ENCODE results near the gene NLK. TPM values are rescaled to one million over a fixed set of nuclear protein-coding genes. Genes with fewer than 3 reads are reported as not detected.

Gene NLK
- total RNA-seq, 4 donors from 2014 or later: 6.2 to 40.5 (median 29.9) TPM

GRCh38 chr17:28159004-28159403 lies 116.5 kb downstream of the NLK start:
- Histone ChIP-seq H3K27me3 (no peaks in the 10 kb centered on the region), H3K4me1 (no peaks in the 10 kb centered on the region), H3K4me3 (no peak overlapping the region), H3K27ac (no peak overlapping the region), H3K36me3 (peaks cover 0 to 5% (median 0%) of the 10 kb centered on the region in 4 donors), H3K9me3 (no peaks in the 10 kb centered on the region)
- intact Hi-C loops (cut with DNase I; ENCODE audit: low total_unique reads): no loop called here
- TF ChIP-seq CTCF (IDR thresholded peaks at IDR 0.05) (no peak), POLR2A (IDR thresholded peaks at IDR 0.05) (no peak)
- 75 to 94% methylated on average over 1 of the region's 1 CpG for WGBS, 2 donors (ENCODE audit: low coverage in 1 of 2)
- in situ Hi-C loops (cut with MboI; ENCODE audit: low pct_ligation_motif_present in 1 of 4, low pct_unique_long_range_greater_than_20kb in 1 of 4, low sequenced_read_pairs in 3 of 4): no loop called here
- DNase-seq: no peak

- no peak overlapping the region for H3K4me3 ChIP-seq
- no peaks in the 10 kb centered on the region for H3K9me3 ChIP-seq
- in situ Hi-C loops (cut with MboI; ENCODE audit: low pct_ligation_motif_present in 1 of 4, low pct_unique_long_range_greater_than_20kb in 1 of 4, low sequenced_read_pairs in 3 of 4) (no loop called here), intact Hi-C loops (cut with DNase I; ENCODE audit: low total_unique reads) (no loop called here)
- no peaks in the 10 kb centered on the region for H3K27me3 ChIP-seq
- TF ChIP-seq POLR2AphosphoS5 (IDR thresholded peaks at IDR 0.05) (no peak), EP300 (IDR thresholded peaks at IDR 0.05; ENCODE audit: low read depth) (no peak), CTCF (IDR thresholded peaks at IDR 0.05) (no peak), POLR2A (IDR thresholded peaks at IDR 0.05) (no peak)
- DNase-seq: no peak
- no peaks in the 10 kb centered on the region for H3K4me1 ChIP-seq
- no peak overlapping the region for H3K27ac ChIP-seq
- H3K36me3 ChIP-seq: peaks cover 0 to 2% (median 0%) of the 10 kb centered on the region in 4 donors
- WGBS, 2 donors (ENCODE audit: low coverage in 1 of 2): 97 to 100% methylated on average over 2 to 5 of the region's 5 CpGs
These were observed 117.4 kb downstream of the NLK start for GRCh38 chr17:28159924-28160323.

GRCh38 chr17:28160610-28161009 lies 118.1 kb downstream of the NLK start:
- Histone ChIP-seq H3K27me3 (no peaks in the 10 kb centered on the region), H3K4me1 (no peaks in the 10 kb centered on the region), H3K4me3 (no peak overlapping the region), H3K36me3 (no peaks in the 10 kb centered on the region), H3K27ac (no peak overlapping the region), H3K9me3 (no peaks in the 10 kb centered on the region)
- intact Hi-C loops (cut with DNase I; ENCODE audit: low total_unique reads): no loop called here
- TF ChIP-seq POLR2A (IDR thresholded peaks at IDR 0.05) (no peak), POLR2AphosphoS5 (IDR thresholded peaks at IDR 0.05) (no peak), CTCF (IDR thresholded peaks at IDR 0.05) (no peak)
- no peak for DNase-seq
- WGBS, 2 donors (ENCODE audit: low coverage in 1 of 2): 25 to 43% methylated on average over 2 of the region's 2 CpGs
- in situ Hi-C loops (cut with MboI; ENCODE audit: low pct_ligation_motif_present in 1 of 4, low pct_unique_long_range_greater_than_20kb in 1 of 4, low sequenced_read_pairs in 3 of 4): no loop called here

DNA sequence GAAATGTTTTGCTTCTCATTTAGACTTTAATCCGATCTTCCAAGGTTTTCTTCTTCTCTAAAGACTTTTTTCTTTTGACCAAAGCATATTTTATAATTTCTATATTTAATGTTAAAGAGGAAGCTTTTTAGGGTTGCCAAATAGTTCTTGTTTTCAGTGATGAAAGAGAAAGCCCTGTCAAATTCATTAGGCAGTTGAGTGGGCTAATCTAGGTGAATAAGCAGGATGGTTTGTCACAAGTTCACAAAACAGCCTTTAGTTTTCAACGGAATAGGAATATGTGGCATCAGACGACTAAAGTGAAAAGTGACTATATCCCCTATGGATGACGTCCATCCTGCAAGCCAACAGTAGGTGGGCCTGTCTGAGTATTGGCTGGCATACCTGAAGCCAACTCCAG lies 118.8 kb downstream of the NLK start:
- intact Hi-C loops (cut with DNase I; ENCODE audit: low total_unique reads): no loop called here
- TF ChIP-seq CTCF (IDR thresholded peaks at IDR 0.05) (no peak), POLR2A (IDR thresholded peaks at IDR 0.05) (no peak), EP300 (IDR thresholded peaks at IDR 0.05; ENCODE audit: low read depth) (no peak), POLR2AphosphoS5 (IDR thresholded peaks at IDR 0.05) (no peak)
- in situ Hi-C loops (cut with MboI; ENCODE audit: low pct_ligation_motif_present in 1 of 4, low pct_unique_long_range_greater_than_20kb in 1 of 4, low sequenced_read_pairs in 3 of 4): no loop called here
- no peaks in the 10 kb centered on the region for H3K9me3 ChIP-seq
- no peak for DNase-seq
- H3K4me3 ChIP-seq: no peak overlapping the region
- no peaks in the 10 kb centered on the region for H3K4me1 ChIP-seq
- no peak overlapping the region for H3K27ac ChIP-seq
- H3K27me3 ChIP-seq: no peaks in the 10 kb centered on the region
- 90% methylated on average over 2 to 4 of the region's 4 CpGs for WGBS, 2 donors (ENCODE audit: low coverage in 1 of 2)
- H3K36me3 ChIP-seq: no peaks in the 10 kb centered on the region

Data from transverse colon (tissue), 4 donors.